IPS-15b (cell line): ENCODE results near the gene SPEG.
A peak's percentile ranks its signal among the peaks of the same experiment; 100 is the strongest.

Source experiments
- H3K27me3 ChIP-seq: one replicate; pipeline ENCODE4 v1.6.1; 2013; ENCODE audit warnings: low read length; ENCODE audit not compliant: control insufficient read depth, insufficient read depth
- H3K36me3 ChIP-seq: one replicate; pipeline ENCODE4 v1.6.1; 2013; ENCODE audit warnings: low read length; ENCODE audit not compliant: control insufficient read depth, insufficient read depth
- H3K4me1 ChIP-seq: one replicate; pipeline ENCODE4 v1.6.1; 2013; ENCODE audit warnings: mild to moderate bottlenecking, low read length; ENCODE audit not compliant: control insufficient read depth, insufficient read depth
- H3K4me3 ChIP-seq: one replicate; pipeline ENCODE4 v1.5.1; 2013; ENCODE audit warnings: low read depth, low read length
- H3K9ac ChIP-seq: one replicate; pipeline ENCODE4 v1.6.1; 2013; ENCODE audit warnings: low read depth, mild to moderate bottlenecking, low read length
- H3K9me3 ChIP-seq: one replicate; pipeline ENCODE4 v1.6.1; 2013; ENCODE audit warnings: mild to moderate bottlenecking, low read length; ENCODE audit not compliant: control insufficient read depth, insufficient read depth

The SPEG gene

DNA sequence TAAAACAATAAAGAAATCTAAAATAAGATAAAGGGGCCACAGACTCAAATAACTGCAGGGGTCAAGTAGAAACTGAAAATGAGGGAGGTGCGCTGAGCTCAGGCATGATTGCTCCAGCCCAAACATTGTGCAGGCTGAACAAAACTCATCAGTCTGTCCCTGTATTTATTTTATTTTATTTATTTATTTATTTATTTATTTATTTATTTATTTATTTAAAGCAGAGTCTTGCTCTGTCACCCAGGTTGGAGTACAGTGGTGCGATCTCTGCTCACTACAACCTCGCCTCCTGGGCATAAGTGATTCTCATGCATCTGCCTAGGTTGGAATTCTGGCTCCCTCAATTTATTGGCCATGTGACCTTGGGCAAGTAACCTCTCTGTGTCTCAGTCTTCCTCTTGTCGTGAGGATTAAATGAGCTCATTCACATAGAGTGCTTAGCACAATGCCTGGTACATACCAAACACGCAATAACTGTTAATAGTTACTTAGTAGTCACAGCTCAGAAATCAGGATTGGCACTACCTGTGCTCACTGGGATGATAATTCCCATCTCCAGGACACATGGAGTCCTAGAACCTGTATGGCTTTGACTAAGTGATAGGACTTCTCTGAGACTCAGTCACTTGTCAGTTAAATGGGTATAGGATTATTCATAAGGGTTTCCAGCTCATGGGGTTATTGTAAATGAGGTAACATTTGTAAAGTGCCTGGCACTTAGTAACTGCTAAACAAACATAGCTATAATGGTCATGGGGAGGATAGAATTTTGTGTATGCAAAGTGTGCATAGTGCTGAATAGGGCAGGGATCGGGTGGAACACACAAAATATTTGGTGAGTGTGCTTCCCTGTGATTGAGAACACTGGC lies 6.0 kb downstream of the SPEG start:
- Histone ChIP-seq H3K9ac (no peak overlapping the region), H3K9me3 (no peaks in the 10 kb centered on the region), H3K4me3 (peak overlapping the region; percentile 69), H3K27me3 (peaks cover 46% of the 10 kb centered on the region), H3K4me1 (peaks cover 7% of the 10 kb centered on the region), H3K36me3 (no peaks in the 10 kb centered on the region)

DNA sequence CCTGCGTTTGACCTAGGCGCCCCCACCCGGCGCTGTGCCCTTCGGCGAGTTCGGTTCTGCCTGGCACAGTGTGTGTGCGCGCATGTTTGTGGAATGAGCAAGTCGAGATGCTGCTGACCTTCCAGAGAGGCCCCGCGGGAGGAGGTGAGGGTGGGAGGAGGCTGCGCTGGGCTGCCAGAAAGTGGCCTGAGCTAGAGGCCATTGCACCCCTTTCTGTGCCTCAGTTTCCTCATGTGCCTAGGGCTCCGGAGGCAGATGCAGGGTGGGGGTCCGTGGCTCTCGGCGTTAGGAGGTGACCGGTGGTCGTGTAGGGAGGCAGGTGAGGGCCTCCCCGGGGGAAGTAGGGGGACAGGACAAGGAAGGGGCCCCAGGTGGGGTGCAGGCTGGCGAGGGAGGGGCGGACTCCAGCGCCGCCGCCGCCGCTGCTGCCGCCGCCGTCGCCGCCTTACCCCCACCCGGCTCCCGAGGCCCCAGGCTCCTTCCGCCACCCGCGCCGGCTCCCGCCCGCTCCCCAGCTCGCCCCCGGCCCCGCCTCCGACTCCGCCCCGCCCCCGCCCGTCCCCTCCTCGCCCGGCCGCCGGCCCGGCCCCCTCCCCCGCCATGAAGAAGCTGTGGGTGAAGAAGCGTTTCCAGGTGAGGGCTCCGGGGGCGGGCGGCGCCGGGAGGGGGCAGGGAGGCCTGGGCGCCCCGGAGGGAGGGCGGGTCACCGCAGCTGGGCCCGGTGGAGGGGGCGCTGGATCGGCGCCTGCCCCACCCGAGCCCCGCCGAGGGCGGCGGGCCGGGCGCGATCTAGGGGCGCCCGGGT lies 7.0 kb downstream of the SPEG start:
- H3K4me3 ChIP-seq: peak overlapping the region; percentile 69
- H3K4me1 ChIP-seq: peaks cover 13% of the 10 kb centered on the region
- H3K9me3 ChIP-seq: no peaks in the 10 kb centered on the region
- H3K9ac ChIP-seq: no peak overlapping the region
- peaks cover 38% of the 10 kb centered on the region for H3K27me3 ChIP-seq
- no peaks in the 10 kb centered on the region for H3K36me3 ChIP-seq

DNA sequence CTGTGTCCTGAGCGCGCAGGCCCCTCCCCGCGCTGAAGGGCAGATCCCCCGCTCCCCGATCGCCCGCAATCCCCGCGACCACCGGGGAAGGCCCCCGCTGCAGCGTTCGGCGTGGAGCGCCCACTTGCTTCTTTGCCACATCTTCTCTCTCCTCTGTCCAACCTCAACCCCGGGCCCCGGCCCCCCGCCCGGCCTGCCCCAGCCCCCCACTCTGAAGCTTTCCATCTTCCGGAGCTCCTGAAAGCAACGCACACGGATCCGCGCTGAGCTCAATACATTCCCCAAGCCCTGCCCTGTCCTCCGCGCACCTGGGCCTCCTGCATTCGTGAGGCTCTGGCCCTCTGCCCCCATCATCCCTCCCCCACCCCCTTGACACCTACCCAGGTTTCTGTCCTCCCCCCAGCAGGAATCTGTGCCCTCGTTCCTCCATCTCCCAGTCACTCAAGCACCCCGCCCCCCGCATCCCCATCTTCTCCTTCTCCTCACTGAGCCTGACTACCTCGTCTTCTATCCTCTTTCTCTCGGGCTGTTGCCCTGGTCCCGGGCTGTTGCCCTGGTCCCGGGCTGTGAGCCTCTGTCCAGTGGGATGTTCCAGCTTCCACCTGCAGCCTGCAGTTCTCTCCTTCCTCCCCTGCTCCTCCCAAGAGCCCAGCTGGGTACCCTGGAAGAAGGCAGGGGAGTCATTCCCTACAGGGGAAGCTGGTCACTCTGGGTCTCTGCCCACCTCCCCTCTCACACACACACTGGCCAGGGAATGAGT lies 7.8 kb downstream of the SPEG start:
- Histone ChIP-seq H3K9ac (no peak overlapping the region), H3K4me1 (peaks cover 13% of the 10 kb centered on the region), H3K4me3 (no peak overlapping the region), H3K36me3 (no peaks in the 10 kb centered on the region), H3K27me3 (peaks cover 40% of the 10 kb centered on the region), H3K9me3 (no peaks in the 10 kb centered on the region)

DNA sequence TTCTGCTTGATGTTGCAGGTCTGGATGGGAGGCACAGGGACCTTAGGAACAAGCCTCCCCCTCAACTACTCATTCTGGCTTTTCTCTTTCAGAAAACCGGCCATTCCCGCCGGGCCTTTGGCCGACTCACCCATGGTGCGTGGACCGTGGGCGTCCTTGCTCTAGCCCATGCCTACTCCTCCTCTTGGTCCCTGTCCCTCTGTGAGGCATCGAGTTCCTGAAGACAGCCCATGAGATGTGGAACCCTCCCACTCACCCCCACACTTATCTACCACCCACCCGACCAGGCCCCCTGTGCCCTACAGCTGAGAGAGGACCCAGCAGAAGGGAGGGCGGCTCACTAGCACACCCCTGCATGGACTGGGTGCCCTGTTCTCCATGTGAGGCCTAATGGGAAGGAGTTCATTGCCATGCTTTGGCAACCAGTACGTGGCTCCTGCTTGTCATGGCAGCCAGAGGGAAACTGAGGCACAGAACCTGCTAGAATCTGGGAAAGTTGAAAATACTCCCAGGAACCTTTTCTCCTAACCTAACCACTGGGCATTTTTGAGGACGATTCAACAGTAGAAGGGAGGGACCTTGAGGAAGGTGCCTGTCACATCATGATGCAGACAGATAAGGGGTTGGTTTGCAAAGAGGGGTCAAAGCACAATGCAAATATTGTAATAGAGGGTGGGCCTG lies 8.5 kb downstream of the SPEG start:
- Histone ChIP-seq H3K4me1 (peaks cover 13% of the 10 kb centered on the region), H3K27me3 (peaks cover 38% of the 10 kb centered on the region), H3K9me3 (no peaks in the 10 kb centered on the region), H3K36me3 (no peaks in the 10 kb centered on the region), H3K9ac (no peak overlapping the region), H3K4me3 (no peak overlapping the region)

DNA sequence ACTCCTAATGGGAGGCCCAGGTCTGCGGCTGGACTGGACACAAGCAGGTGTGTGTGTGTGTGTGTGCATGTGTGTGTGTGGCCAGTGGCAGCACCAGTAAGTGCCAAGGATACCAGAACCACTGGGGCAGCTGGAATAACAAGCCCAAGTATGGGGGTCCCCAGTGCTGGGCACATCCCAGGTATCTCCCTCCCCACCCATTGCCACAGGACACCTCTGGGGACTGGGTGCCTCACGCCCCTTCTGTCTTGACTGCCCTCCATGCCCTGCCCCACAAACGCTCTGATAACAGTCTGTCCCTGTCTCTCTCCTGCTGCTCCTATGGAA lies 9.0 kb downstream of the SPEG start:
- Histone ChIP-seq H3K9ac (no peak overlapping the region), H3K36me3 (no peaks in the 10 kb centered on the region), H3K4me3 (no peak overlapping the region), H3K4me1 (peaks cover 13% of the 10 kb centered on the region), H3K27me3 (peaks cover 33% of the 10 kb centered on the region), H3K9me3 (no peaks in the 10 kb centered on the region)

DNA sequence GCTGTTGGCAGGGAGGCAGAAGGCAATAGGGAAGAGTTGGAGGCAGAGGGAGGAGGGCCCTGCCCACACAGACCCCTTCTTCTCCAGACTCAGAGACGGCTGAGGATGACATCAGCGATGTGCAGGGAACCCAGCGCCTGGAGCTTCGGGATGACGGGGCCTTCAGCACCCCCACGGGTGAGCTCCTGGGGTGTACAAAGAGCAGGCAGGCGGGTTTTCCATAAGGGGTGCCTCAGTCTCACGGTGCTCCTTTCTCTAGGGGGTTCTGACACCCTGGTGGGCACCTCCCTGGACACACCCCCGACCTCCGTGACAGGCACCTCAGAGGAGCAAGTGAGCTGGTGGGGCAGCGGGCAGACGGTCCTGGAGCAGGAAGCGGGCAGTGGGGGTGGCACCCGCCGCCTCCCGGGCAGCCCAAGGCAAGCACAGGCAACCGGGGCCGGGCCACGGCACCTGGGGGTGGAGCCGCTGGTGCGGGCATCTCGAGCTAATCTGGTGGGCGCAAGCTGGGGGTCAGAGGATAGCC lies 10.0 kb downstream of the SPEG start:
- no peaks in the 10 kb centered on the region for H3K36me3 ChIP-seq
- no peak overlapping the region for H3K9ac ChIP-seq
- no peaks in the 10 kb centered on the region for H3K9me3 ChIP-seq
- H3K4me3 ChIP-seq: no peak overlapping the region
- peaks cover 13% of the 10 kb centered on the region for H3K4me1 ChIP-seq
- H3K27me3 ChIP-seq: peaks cover 28% of the 10 kb centered on the region

DNA sequence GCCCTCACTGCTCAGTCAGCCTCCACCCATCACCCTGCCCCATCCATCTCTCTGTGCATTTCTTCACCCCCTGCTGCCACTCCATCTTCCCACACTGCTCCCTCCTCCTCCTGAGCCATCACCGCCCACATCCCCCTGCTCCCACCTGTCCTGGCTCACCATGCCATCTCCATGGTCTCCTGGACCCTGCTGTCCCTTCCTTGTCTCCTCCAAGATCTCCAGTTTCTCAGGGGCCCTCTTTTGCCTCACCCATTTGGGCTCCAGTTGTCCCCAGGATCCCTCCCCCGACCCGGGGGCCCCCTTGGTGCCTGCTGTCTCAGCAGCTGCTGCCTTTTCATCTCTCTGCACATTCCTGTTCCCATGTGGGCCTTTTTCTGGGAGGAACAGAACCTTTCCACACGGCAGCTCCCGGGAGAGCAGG lies 10.6 kb downstream of the SPEG start:
- H3K9ac ChIP-seq: no peak overlapping the region
- H3K4me3 ChIP-seq: no peak overlapping the region
- H3K4me1 ChIP-seq: peaks cover 13% of the 10 kb centered on the region
- no peaks in the 10 kb centered on the region for H3K36me3 ChIP-seq
- H3K9me3 ChIP-seq: no peaks in the 10 kb centered on the region
- H3K27me3 ChIP-seq: peaks cover 25% of the 10 kb centered on the region

DNA sequence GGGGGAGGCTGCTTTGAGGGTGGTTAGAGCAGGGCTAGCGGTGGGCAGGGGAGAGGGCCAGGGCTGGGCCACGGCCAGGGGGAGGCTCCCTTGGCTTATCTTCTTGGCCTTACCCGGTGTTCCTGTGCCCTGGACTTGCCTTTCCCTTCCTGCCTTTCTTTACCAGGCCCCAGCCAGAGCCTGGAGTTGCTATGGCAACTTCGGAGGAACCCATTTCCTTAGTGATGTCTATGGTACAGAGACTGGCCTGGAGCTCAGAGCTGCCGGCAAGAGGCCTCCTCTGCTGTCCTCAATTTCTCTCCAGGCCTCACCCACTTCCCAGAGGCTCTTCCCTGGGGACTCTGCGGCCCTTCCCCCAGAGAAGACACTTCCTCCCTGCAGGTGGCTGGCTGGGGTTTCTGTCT lies 11.5 kb downstream of the SPEG start:
- H3K9me3 ChIP-seq: no peaks in the 10 kb centered on the region
- peaks cover 19% of the 10 kb centered on the region for H3K27me3 ChIP-seq
- H3K4me3 ChIP-seq: no peak overlapping the region
- H3K9ac ChIP-seq: no peak overlapping the region
- no peaks in the 10 kb centered on the region for H3K36me3 ChIP-seq
- H3K4me1 ChIP-seq: peaks cover 10% of the 10 kb centered on the region

DNA sequence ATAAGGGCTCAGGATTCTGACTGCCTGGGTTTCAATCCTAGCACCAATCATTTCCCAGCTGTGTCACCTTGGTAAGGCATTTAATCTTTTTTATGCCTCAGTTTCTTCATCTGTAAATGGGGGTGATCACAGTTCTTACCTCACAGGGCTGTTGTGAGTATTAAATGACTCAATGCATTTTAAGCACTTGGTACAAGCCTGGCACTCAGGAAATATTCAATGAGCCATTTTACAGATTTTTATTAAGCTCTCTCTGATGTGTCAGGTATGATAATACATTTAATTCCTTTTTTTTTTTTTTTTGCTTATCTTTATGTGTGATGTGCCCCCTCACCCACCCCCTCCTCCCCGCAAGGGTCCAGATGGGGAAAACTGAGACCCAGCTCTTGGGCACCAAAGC lies 12.0 kb downstream of the SPEG start:
- no peaks in the 10 kb centered on the region for H3K9me3 ChIP-seq
- H3K9ac ChIP-seq: no peak overlapping the region
- no peak overlapping the region for H3K4me3 ChIP-seq
- peaks cover 14% of the 10 kb centered on the region for H3K27me3 ChIP-seq
- no peaks in the 10 kb centered on the region for H3K36me3 ChIP-seq
- peaks cover 9% of the 10 kb centered on the region for H3K4me1 ChIP-seq

DNA sequence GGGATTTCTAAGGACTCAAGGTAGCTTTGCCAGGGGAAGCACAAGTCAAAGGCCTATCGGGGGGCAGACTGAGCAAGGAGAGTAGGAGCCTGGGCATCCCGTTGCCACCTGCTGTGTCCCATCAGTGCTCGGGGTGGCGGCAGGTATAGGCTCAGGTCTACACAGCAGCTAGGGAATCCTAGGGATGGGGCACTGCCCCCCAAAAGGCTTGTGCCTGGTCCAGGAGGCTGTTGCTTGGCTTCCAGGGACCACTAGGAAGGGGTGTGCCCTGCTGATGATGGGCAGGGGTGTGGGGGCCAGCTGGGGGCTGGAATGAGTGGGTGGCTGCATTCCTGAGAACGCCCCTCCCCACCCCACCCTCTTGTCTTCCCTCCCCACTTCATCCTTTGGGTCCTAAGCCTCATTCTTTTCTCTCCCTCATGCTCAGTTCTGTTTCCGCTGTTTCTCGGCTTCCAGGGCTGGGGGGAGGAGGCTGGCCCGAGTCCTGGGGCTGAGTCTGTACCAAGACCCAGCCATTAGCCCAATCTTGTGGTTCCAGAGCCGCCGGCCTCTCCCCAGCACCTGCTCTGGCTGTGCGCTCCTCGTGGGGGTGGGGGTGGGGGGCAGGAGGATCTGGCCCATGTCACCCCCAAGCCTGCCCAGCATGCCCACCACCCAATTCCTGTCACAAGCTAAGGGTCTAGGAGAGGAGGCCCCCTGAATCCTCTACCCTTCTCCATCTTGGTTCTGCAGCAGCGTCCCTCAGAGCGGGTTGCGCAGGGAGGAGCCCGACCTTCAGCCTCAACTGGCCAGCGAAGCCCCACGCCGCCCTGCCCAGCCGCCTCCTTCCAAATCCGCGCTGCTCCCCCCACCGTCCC lies 12.8 kb downstream of the SPEG start:
- Histone ChIP-seq H3K36me3 (no peaks in the 10 kb centered on the region), H3K9me3 (no peaks in the 10 kb centered on the region), H3K4me1 (peaks cover 9% of the 10 kb centered on the region), H3K9ac (no peak overlapping the region), H3K27me3 (peaks cover 14% of the 10 kb centered on the region), H3K4me3 (no peak overlapping the region)
